B cell (primary cell): ENCODE measurements around the gene QSOX2. TPM values are rescaled to one million over a fixed set of nuclear protein-coding genes. Genes with fewer than 3 reads are reported as not detected.

Source experiments
- ATAC-seq: fragments of 200-7000 bp; cut with Tn5 transposase; one replicate; pipeline ENCODE4 v1.10.0; 2021; ENCODE audit warnings: low read depth, mild to moderate bottlenecking, moderate number of reproducible peaks, moderate library complexity
- CTCF ChIA-PET: fragments of 350-600 bp; sonication (Branson Sonifier 250); formaldehyde crosslinking; loops from one replicate; lab custom pipeline; 2021; ENCODE audit warnings: antibody characterized with exemption, inconsistent platforms; lab: Charles Lee
- POLR2A ChIA-PET: fragments of 350-600 bp; sonication (Branson Sonifier 250); formaldehyde crosslinking; loops from one replicate; lab custom pipeline; 2021; ENCODE audit warnings: antibody characterized with exemption; lab: Charles Lee
- DNase-seq: peaks from one replicate; pipeline ENCODE4 v3.0.0; 2013
- H2AFZ ChIP-seq: 2 replicates; pipeline ENCODE4 v1.6.1; 2012; ENCODE audit warnings: mild to moderate bottlenecking, low read depth, low read length; ENCODE audit not compliant: insufficient read depth, poor library complexity, severe bottlenecking
- H3K27ac ChIP-seq, 2 donors: 1 replicate in 1 of 2; 2 replicates in 1 of 2; pipeline ENCODE4 v1.5.1; 2012 to 2013; ENCODE audit warnings: low read length in 2 of 2, mild to moderate bottlenecking in 2 of 2, moderate library complexity in 1 of 2
- H3K27me3 ChIP-seq, 4 experiments: fragments of 200-600 bp in 1 of 4; sonication (generic) in 1 of 4; replicated peaks in 1 of 4; 1 replicate in 2 of 4; 2 replicates in 2 of 4; pipeline versions ENCODE4 v1.6.1 to v1.7.0; 2013 to 2016; ENCODE audit warnings: low read length in 3 of 4, mild to moderate bottlenecking in 2 of 4, mixed read lengths in 1 of 4, moderate library complexity in 1 of 4; ENCODE audit not compliant: insufficient read depth in 4 of 4, control insufficient read depth in 3 of 4; ENCODE audit errors: control extremely low read depth in 1 of 4
- H3K36me3 ChIP-seq, 2 experiments: replicated peaks in 1 of 2; 1 replicate in 1 of 2; 2 replicates in 1 of 2; pipeline versions ENCODE4 v1.6.1 to v1.7.1; 2013; ENCODE audit warnings: low read length in 1 of 2; ENCODE audit not compliant: insufficient read depth in 2 of 2, control insufficient read depth in 1 of 2; ENCODE audit errors: control extremely low read depth in 1 of 2, extremely low read depth in 1 of 2
- H3K4me1 ChIP-seq, 2 donors: fragments of 200-600 bp in 1 of 2; sonication (generic) in 1 of 2; 1 replicate in 1 of 2; 2 replicates in 1 of 2; pipeline versions ENCODE4 v1.5.1 to v1.6.1; 2013 to 2017; ENCODE audit warnings: low read length in 2 of 2; ENCODE audit not compliant: control insufficient read depth in 2 of 2, insufficient read depth in 2 of 2
- H3K4me2 ChIP-seq: replicated peaks from 2 replicates; pipeline ENCODE3; 2012; ENCODE audit warnings: mild to moderate bottlenecking, low read depth, low read length; ENCODE audit not compliant: poor library complexity, severe bottlenecking
- H3K4me3 ChIP-seq, 5 experiments: fragments of 200-600 bp in 1 of 5; sonication (generic) in 1 of 5; 1 replicate in 3 of 5; 2 replicates in 2 of 5; pipeline versions ENCODE4 v1.5.1 to v1.7.0; 2011 to 2016; ENCODE audit warnings: low read length in 4 of 5, mild to moderate bottlenecking in 4 of 5, low read depth in 2 of 5, control low read depth in 1 of 5, moderate library complexity in 1 of 5; ENCODE audit not compliant: insufficient read depth in 1 of 5; ENCODE audit errors: control extremely low read depth in 1 of 5, extremely low read depth in 1 of 5
- H3K79me2 ChIP-seq: fragments of 200-600 bp; sonication (generic); one replicate; pipeline ENCODE4 v1.6.0; 2016; ENCODE audit warnings: low read length; ENCODE audit not compliant: control insufficient read depth, insufficient read depth
- H3K9ac ChIP-seq: fragments of 200-600 bp; sonication (generic); 2 replicates; pipeline ENCODE4 v1.6.1; 2017; ENCODE audit warnings: mild to moderate bottlenecking, low read length, moderate library complexity
- H3K9me3 ChIP-seq, 3 donors: one replicate each; pipeline versions ENCODE4 v1.6.1 to v1.7.1; 2013; ENCODE audit warnings: low read length in 2 of 3; ENCODE audit not compliant: control insufficient read depth in 2 of 3, insufficient read depth in 1 of 3; ENCODE audit errors: control extremely low read depth in 1 of 3
- H4K20me1 ChIP-seq: 2 replicates; pipeline ENCODE4 v1.6.0; 2012; ENCODE audit warnings: mild to moderate bottlenecking, low read length; ENCODE audit not compliant: insufficient read depth, control insufficient read depth, poor library complexity, severe bottlenecking
- H3K27ac Mint-ChIP-seq: one replicate; pipeline ENCODE4 v1.8.0; 2021; ENCODE audit warnings: mixed read lengths
- H3K27me3 Mint-ChIP-seq: one replicate; pipeline ENCODE4 v1.8.0; 2021; ENCODE audit warnings: mixed read lengths
- H3K4me1 Mint-ChIP-seq: one replicate; pipeline ENCODE4 v1.8.0; 2021; ENCODE audit warnings: mixed read lengths
- H3K4me3 Mint-ChIP-seq: one replicate; pipeline ENCODE4 v1.8.0; 2021; ENCODE audit warnings: mixed read lengths
- H3K9me3 Mint-ChIP-seq: one replicate; pipeline ENCODE4 v1.8.0; 2022; ENCODE audit warnings: mixed read lengths; ENCODE audit not compliant: insufficient read depth
- EZH2 ChIP-seq: IDR thresholded peaks from 2 replicates; pipeline ENCODE4 v1.6.1; 2012; ENCODE audit warnings: borderline replicate concordance, low read depth, mild to moderate bottlenecking, moderate library complexity, low read length; ENCODE audit not compliant: insufficient read depth, poor library complexity, severe bottlenecking
- WGBS: methylation state at CpG from one replicate; pipeline ENCODE4 v1.1.5; 2013; ENCODE audit warnings: missing lambda C conversion rate; ENCODE audit not compliant: insufficient coverage; 5-methylcytosine and 5-hydroxymethylcytosine counted together
- intact Hi-C: fragments of 100-400 bp; cut with micrococcal nuclease; formaldehyde crosslinking; loops from one replicate; pipeline ENCODE4 v1.10.0; 2022
- polyA plus RNA-seq: library from polyadenylated mRNA; depleted of rRNA; stranded (reverse); fragments of >200 nt; gene quantifications from 2 replicates; pipeline ENCODE4 v1.2.3, GENCODE V29; 2012
- total RNA-seq, 2 donors: library from RNA; stranded (reverse); fragments of 120-200 nt in 1 of 2; gene quantifications; 1 replicate in 1 of 2; 2 replicates in 1 of 2; pipeline versions ENCODE4 v1.2.3 to v1.2.4, GENCODE V29; 2013 to 2022
- TF ChIP-seq, protein P1 (sequence below): fragments of 200-600 bp; IDR thresholded peaks from one replicate; pipeline ENCODE4 v1.8.0; 2022; ENCODE audit warnings: antibody characterized with exemption, mild to moderate bottlenecking

The QSOX2 gene
- total and polyA plus RNA-seq, 2 donors (not counting 1 experiment from before 2014, with no cell fraction given), result 62.9 to 139 TPM

DNA sequence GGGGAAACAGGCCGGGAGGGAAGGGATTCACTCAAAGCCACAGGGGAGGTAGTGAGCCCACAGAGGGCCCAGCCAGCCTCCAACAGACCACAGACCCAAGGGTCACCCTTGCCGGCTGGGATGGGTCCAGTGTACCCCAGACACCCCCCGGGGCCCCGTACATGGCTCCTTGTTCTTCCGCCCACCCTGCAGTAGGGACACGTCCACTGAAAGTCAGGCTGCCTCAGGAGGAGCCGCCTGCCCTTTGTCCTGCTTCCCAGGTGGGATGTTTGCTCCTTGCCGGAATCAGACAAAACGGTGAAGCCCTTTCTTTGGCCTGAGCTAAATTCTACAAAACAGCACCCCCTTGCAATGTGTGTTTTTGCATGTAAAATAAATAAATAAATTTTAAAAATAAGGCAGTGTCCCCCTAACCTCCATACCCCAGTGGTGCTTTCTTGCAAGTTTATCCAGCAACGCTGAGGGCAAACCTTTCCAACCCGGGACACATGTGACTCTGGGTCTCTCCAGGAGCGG, 66.5 kb downstream of the QSOX2 start:
- no peak overlapping the region for H2AFZ ChIP-seq
- ATAC-seq (no peak), DNase-seq (no peak)
- intact Hi-C loops, result no loop called here
- WGBS, result 77% methylated on average over 9 of the region's 12 CpGs
- H3K27ac ChIP-seq, result no peak overlapping the region
- ChIA-PET CTCF (interaction anchor here (1.2 kb wide), 1 partner anchor 9 kb away, joined by 4 read pairs; no protein-coding TSS in a partner anchor), POLR2A (no interaction called here)
- Mint-ChIP-seq H3K27ac (peak overlapping the region; percentile 3), H3K4me1 (no peaks in the 10 kb centered on the region), H3K9me3 (no peaks in the 10 kb centered on the region), H3K27me3 (peaks cover 3% of the 10 kb centered on the region), H3K4me3 (no peak overlapping the region)
- no peaks in the 10 kb centered on the region for H3K36me3 ChIP-seq
- H3K4me2 ChIP-seq, result no peak overlapping the region
- no peaks in the 10 kb centered on the region for H3K4me1 ChIP-seq
- H4K20me1 ChIP-seq, result no peaks in the 10 kb centered on the region
- no peak for TF ChIP-seq EZH2
- TF ChIP-seq, protein P1, sequence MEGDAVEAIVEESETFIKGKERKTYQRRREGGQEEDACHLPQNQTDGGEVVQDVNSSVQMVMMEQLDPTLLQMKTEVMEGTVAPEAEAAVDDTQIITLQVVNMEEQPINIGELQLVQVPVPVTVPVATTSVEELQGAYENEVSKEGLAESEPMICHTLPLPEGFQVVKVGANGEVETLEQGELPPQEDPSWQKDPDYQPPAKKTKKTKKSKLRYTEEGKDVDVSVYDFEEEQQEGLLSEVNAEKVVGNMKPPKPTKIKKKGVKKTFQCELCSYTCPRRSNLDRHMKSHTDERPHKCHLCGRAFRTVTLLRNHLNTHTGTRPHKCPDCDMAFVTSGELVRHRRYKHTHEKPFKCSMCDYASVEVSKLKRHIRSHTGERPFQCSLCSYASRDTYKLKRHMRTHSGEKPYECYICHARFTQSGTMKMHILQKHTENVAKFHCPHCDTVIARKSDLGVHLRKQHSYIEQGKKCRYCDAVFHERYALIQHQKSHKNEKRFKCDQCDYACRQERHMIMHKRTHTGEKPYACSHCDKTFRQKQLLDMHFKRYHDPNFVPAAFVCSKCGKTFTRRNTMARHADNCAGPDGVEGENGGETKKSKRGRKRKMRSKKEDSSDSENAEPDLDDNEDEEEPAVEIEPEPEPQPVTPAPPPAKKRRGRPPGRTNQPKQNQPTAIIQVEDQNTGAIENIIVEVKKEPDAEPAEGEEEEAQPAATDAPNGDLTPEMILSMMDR, result no peak
- H3K9ac ChIP-seq, result no peak overlapping the region
- no peaks in the 10 kb centered on the region for H3K79me2 ChIP-seq
- peaks cover 0 to 6% (median 0%) of the 10 kb centered on the region in 3 donors for H3K9me3 ChIP-seq
- H3K27me3 ChIP-seq, result peaks cover 0 to 7% (median 1%) of the 10 kb centered on the region in 4 experiments
- no peak overlapping the region for H3K4me3 ChIP-seq

DNA sequence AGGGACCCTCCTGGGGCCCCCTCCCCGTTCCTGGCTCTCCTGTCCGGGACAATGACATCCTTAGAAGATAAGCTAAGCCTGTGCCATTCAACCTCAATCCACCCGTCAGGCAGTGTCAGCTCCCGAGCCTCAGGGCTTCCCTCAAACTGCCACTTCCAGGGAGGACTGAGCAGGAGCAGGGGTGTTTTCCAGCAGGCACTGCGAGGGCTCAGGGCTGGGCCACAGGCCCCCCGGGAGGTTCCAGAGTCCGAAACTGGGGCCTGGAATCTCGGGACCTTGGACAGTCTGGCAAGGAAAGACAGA, 66.9 kb downstream of the QSOX2 start:
- POLR2A ChIA-PET, result no interaction called here
- 73% methylated on average over 8 of the region's 8 CpGs for WGBS

More for the DNA sequence above, 66.9 kb downstream of the QSOX2 start:
- no peak overlapping the region for H3K4me3 Mint-ChIP-seq
- H3K9me3 Mint-ChIP-seq, result no peaks in the 10 kb centered on the region
- Histone ChIP-seq H3K9ac (no peak overlapping the region), H3K4me2 (no peak overlapping the region), H2AFZ (no peak overlapping the region), H4K20me1 (no peaks in the 10 kb centered on the region), H3K4me3 (no peak overlapping the region), H3K36me3 (no peaks in the 10 kb centered on the region), H3K27ac (no peak overlapping the region), H3K27me3 (peaks cover 0 to 7% (median 1%) of the 10 kb centered on the region in 4 experiments), H3K79me2 (no peaks in the 10 kb centered on the region), H3K9me3 (peaks cover 0 to 6% (median 0%) of the 10 kb centered on the region in 3 donors), H3K4me1 (no peaks in the 10 kb centered on the region)
- DNase-seq (no peak), ATAC-seq (no peak)
- H3K4me1 Mint-ChIP-seq, result no peaks in the 10 kb centered on the region
- peaks cover 3% of the 10 kb centered on the region for H3K27me3 Mint-ChIP-seq
- intact Hi-C loops, result no loop called here
- no peak overlapping the region for H3K27ac Mint-ChIP-seq
- CTCF ChIA-PET, result interaction anchor here (1.2 kb wide), 1 partner anchor 8 kb away, joined by 4 read pairs; no protein-coding TSS in a partner anchor
- no peak for TF ChIP-seq EZH2
- TF ChIP-seq, protein P1, result no peak
